ENCODE results near the gene MAP4K5.
"Not testable (repeated sequence)": the region's sequence is repeated elsewhere in the genome, so short reads cannot be mapped to it uniquely, and the experiment has no call there.

MAP4K5 gene

DNA sequence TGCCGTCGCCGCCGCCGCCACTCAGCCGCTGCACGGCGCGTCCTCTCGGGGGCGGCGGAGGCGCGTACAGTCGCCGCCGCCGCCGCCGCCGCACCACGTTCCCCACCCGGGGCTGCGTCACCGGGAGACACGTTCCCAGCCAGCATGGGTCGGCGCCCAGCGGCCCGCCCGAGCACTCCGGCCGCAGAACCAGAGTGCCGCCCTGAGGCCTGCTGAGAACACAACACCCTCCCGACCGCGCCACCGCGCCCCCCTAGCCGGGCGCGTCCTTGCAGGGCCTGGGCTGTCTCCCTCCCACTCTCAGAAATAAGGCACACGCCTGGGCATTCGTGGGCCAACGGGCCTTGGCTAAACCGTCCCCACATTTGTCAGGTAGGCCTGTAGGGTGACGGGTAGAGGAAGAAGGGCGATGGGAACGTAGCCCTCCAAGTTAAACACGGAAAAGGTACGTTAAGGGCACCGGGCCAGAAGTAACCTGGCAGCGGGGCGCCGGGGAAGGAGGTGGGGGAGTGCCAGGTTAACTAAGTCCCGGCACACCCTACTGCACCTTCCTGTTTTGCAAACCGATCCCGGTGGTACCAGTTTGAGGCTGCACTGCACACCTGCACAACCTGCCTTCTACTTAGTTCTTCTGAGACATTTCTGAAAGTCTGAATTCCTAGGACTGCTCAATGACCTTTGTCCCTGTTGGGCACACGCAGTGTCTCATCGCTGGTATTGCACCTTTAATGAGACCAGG, at the start of gene MAP4K5:
TSS of gene MAP4K5 (minus strand) at position 68 of the 739 bp plus-strand sequence. CDS start 520 bp downstream, outside the sequence.
- no peak for TF ChIP-seq Cebpa-rat (IDR thresholded peaks at IDR 0.05)
- Histone ChIP-seq H4K20me1 (peaks cover 43% of the 10 kb centered on the region), H3K36me3 (peaks cover 4% of the 10 kb centered on the region; the same call in 1 of the 2 replicates), H3K4me3 (peak within 1 kb of the TSS; percentile 88), H3K4me1 (peaks cover 48% of the 10 kb centered on the region), H3K27me3 (no peaks in the 10 kb centered on the region), H3K9me3 (peaks cover 13% of the 10 kb centered on the region), H3K27ac (peak within 1 kb of the TSS; percentile 97), H3K9ac (peak within 1 kb of the TSS; percentile 93), H3K4me2 (peak within 1 kb of the TSS; percentile 80)

- no peaks in the 10 kb centered on the region for H3K36me3 ChIP-seq
- no peaks in the 10 kb centered on the region for H3K4me1 ChIP-seq
- H3K4me2 ChIP-seq: no peak overlapping the region
- no peak overlapping the region for H3K9ac ChIP-seq
- no peaks in the 10 kb centered on the region for H4K20me1 ChIP-seq
- no peak overlapping the region for H3K27ac ChIP-seq
- no peak overlapping the region for H3K4me3 ChIP-seq
- H3K27me3 ChIP-seq: no peaks in the 10 kb centered on the region
- TF ChIP-seq Cebpa-rat (IDR thresholded peaks at IDR 0.05): no peak
- no peaks in the 10 kb centered on the region for H3K9me3 ChIP-seq
These were observed 46.1 kb upstream of the MAP4K5 start for GRCh38 chr14:50578433-50578832.

- no peaks in the 10 kb centered on the region for H4K20me1 ChIP-seq
- H3K9ac ChIP-seq: no peak overlapping the region
- H3K4me3 ChIP-seq: no peak overlapping the region
- H3K4me2 ChIP-seq: no peak overlapping the region
- TF ChIP-seq Cebpa-rat (IDR thresholded peaks at IDR 0.05): no peak
- no peaks in the 10 kb centered on the region for H3K4me1 ChIP-seq
- H3K9me3 ChIP-seq: peaks cover under 1% of the 10 kb centered on the region
- no peaks in the 10 kb centered on the region for H3K36me3 ChIP-seq
- H3K27me3 ChIP-seq: no peaks in the 10 kb centered on the region
- H3K27ac ChIP-seq: no peak overlapping the region
These were observed 45.6 kb upstream of the MAP4K5 start for GRCh38 chr14:50577982-50578381.

- Histone ChIP-seq H3K4me3 (no peak overlapping the region), H3K9me3 (peaks cover 11% of the 10 kb centered on the region), H4K20me1 (no peaks in the 10 kb centered on the region), H3K4me2 (no peak overlapping the region), H3K4me1 (no peaks in the 10 kb centered on the region), H3K9ac (no peak overlapping the region), H3K27me3 (no peaks in the 10 kb centered on the region), H3K36me3 (no peaks in the 10 kb centered on the region), H3K27ac (no peak overlapping the region)
- TF ChIP-seq Cebpa-rat (IDR thresholded peaks at IDR 0.05): no peak
These were observed 43.4 kb upstream of the MAP4K5 start for GRCh38 chr14:50575769-50576168.

DNA sequence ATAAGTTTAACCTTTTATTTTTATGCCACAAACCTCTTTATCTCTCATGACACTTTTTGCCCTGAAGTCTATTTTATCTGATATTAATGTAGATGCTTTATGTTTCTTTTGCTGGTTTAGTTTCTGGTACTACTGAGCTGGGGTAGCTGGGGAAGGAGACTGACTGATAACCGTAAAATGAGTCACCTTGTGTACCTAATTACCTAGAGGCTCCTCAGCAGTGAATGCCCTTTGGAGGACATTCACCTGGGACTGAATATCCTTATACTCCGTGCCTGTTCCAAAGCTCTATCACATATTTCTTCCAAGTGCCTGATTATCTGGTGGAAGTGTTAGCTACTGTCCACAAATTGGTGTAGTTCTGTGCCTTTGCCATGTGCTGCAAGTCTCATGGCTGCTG, 41.5 kb upstream of the MAP4K5 start:
- Histone ChIP-seq H3K9ac (no peak overlapping the region), H3K36me3 (no peaks in the 10 kb centered on the region), H3K4me3 (no peak overlapping the region), H3K27ac (no peak overlapping the region), H3K9me3 (peaks cover 29% of the 10 kb centered on the region), H3K27me3 (no peaks in the 10 kb centered on the region), H3K4me1 (no peaks in the 10 kb centered on the region), H4K20me1 (no peaks in the 10 kb centered on the region), H3K4me2 (no peak overlapping the region)
- TF ChIP-seq Cebpa-rat (IDR thresholded peaks at IDR 0.05): no peak

GRCh38 chr14:50569714-50570274, 37.4 kb upstream of the MAP4K5 start:
- Histone ChIP-seq H3K27me3 (no peaks in the 10 kb centered on the region), H3K36me3 (no peaks in the 10 kb centered on the region), H3K4me1 (no peaks in the 10 kb centered on the region), H3K27ac (no peak overlapping the region), H3K9ac (no peak overlapping the region), H4K20me1 (no peaks in the 10 kb centered on the region), H3K9me3 (peaks cover 30% of the 10 kb centered on the region), H3K4me2 (no peak overlapping the region), H3K4me3 (no peak overlapping the region)
- no peak for TF ChIP-seq Cebpa-rat (IDR thresholded peaks at IDR 0.05)

- H3K9ac ChIP-seq: no peak overlapping the region
- no peak overlapping the region for H3K4me2 ChIP-seq
- no peaks in the 10 kb centered on the region for H3K36me3 ChIP-seq
- peaks cover 22% of the 10 kb centered on the region; the same call in 1 of the 2 replicates for H3K27me3 ChIP-seq
- no peak overlapping the region for H3K27ac ChIP-seq
- TF ChIP-seq Cebpa-rat (IDR thresholded peaks at IDR 0.05): no peak
- H3K4me3 ChIP-seq: no peak overlapping the region
- peaks cover 23% of the 10 kb centered on the region for H3K4me1 ChIP-seq
- H3K9me3 ChIP-seq: no peaks in the 10 kb centered on the region
- peaks cover 15% of the 10 kb centered on the region; the same call in 1 of the 2 replicates for H4K20me1 ChIP-seq
These were observed 30.5 kb upstream of the MAP4K5 start for GRCh38 chr14:50562841-50563240.

DNA sequence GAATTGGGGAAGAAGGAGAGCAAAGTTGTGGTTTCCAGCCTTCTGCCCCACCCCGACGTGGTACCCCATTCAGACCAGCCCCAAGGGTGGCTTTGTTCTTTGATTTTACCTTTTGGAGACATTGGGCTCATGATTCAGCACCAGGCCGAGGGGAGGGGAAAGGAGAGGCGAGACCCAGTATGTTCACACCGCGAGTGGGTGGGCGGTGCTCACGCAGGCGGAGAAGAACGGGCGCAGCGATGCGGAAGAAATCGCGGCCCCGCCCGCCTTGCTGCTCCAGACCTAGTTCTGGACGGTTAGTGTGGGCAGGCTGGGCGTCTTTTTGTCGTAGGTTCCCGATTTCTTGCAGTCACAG, 28.5 kb upstream of the MAP4K5 start:
- Histone ChIP-seq H3K9ac (peak overlapping the region; percentile 66; the same call in 1 of the 2 replicates), H3K4me2 (peak overlapping the region; percentile 97), H4K20me1 (peaks cover 15% of the 10 kb centered on the region; the same call in 1 of the 2 replicates), H3K9me3 (no peaks in the 10 kb centered on the region), H3K27me3 (peaks cover 22% of the 10 kb centered on the region; the same call in 1 of the 2 replicates), H3K4me1 (peaks cover 23% of the 10 kb centered on the region), H3K36me3 (no peaks in the 10 kb centered on the region), H3K4me3 (peak overlapping the region; percentile 69), H3K27ac (peak overlapping the region; percentile 25; the same call in 1 of the 2 replicates)
- TF ChIP-seq Cebpa-rat (IDR thresholded peaks at IDR 0.05): no peak

GRCh38 chr14:50559990-50560930, 27.9 kb upstream of the MAP4K5 start, which contains the start of gene ATL1:
TSS of gene ATL1 (plus strand) at chr14:50560145. CDS start at chr14:50560266, 121 bp downstream.
- Histone ChIP-seq H3K9me3 (no peaks in the 10 kb centered on the region), H3K36me3 (no peaks in the 10 kb centered on the region), H3K27me3 (peaks cover 22% of the 10 kb centered on the region; the same call in 1 of the 2 replicates), H3K4me3 (peak within 1 kb of the TSS; percentile 69), H3K27ac (peak within 1 kb of the TSS; percentile 25; the same call in 1 of the 2 replicates), H3K4me2 (peak within 1 kb of the TSS; percentile 97), H4K20me1 (peaks cover 15% of the 10 kb centered on the region; the same call in 1 of the 2 replicates), H3K4me1 (peaks cover 23% of the 10 kb centered on the region), H3K9ac (peak within 1 kb of the TSS; percentile 66; the same call in 1 of the 2 replicates)
- no peak for TF ChIP-seq Cebpa-rat (IDR thresholded peaks at IDR 0.05)

GRCh38 chr14:50552796-50553195, 20.4 kb upstream of the MAP4K5 start:
- not testable (repeated sequence) for H3K4me2 ChIP-seq, H4K20me1 ChIP-seq, H3K4me1 ChIP-seq, H3K9me3 ChIP-seq, H3K9ac ChIP-seq, H3K27me3 ChIP-seq, H3K4me3 ChIP-seq, H3K27ac ChIP-seq, H3K36me3 ChIP-seq
